ENCODE measurements around the gene ARHGEF19.

ARHGEF19 gene

GRCh38 chr1:16187748-16188401, 24.6 kb downstream of the ARHGEF19 start:
- no peaks in the 10 kb centered on the region for H3K36me3 Mint-ChIP-seq (ENCODE audit: low read depth)
- H3K27ac Mint-ChIP-seq: peak overlapping the region in 1 of 3 experiments; percentile 68
- peaks cover 4% of the 10 kb centered on the region for H3K27me3 Mint-ChIP-seq (ENCODE audit: low read depth)
- H3K4me3 Mint-ChIP-seq: no peak overlapping the region
- H3K9me3 Mint-ChIP-seq: no peaks in the 10 kb centered on the region
- TF ChIP-seq CTCF (IDR thresholded peaks at IDR 0.05; ENCODE audit: unreplicated experiment in 3 of 3): peak; percentile 92 to 95 (median 93)
- peaks cover 16% of the 10 kb centered on the region for H3K4me1 Mint-ChIP-seq

- no peak for TF ChIP-seq CTCF (IDR thresholded peaks at IDR 0.05; ENCODE audit: unreplicated experiment in 3 of 3)
- H3K27ac Mint-ChIP-seq: no peak overlapping the region
- H3K4me1 Mint-ChIP-seq: peaks cover 21% of the 10 kb centered on the region
- H3K4me3 Mint-ChIP-seq: no peak overlapping the region
- no peaks in the 10 kb centered on the region for H3K36me3 Mint-ChIP-seq (ENCODE audit: low read depth)
- H3K27me3 Mint-ChIP-seq (ENCODE audit: low read depth): peaks cover 4% of the 10 kb centered on the region
- no peaks in the 10 kb centered on the region for H3K9me3 Mint-ChIP-seq
These were observed 25.7 kb downstream of the ARHGEF19 start for GRCh38 chr1:16186655-16187235.

- H3K27me3 Mint-ChIP-seq (ENCODE audit: low read depth): peaks cover 4% of the 10 kb centered on the region
- no peaks in the 10 kb centered on the region for H3K36me3 Mint-ChIP-seq (ENCODE audit: low read depth)
- peak overlapping the region in 1 of 3 experiments; percentile 55 for H3K27ac Mint-ChIP-seq
- no peak for TF ChIP-seq CTCF (IDR thresholded peaks at IDR 0.05; ENCODE audit: unreplicated experiment in 3 of 3)
- H3K4me1 Mint-ChIP-seq: peaks cover 24% of the 10 kb centered on the region
- no peaks in the 10 kb centered on the region for H3K9me3 Mint-ChIP-seq
- H3K4me3 Mint-ChIP-seq: no peak overlapping the region
These were observed 27.7 kb downstream of the ARHGEF19 start for GRCh38 chr1:16184557-16185303.

- H3K27ac Mint-ChIP-seq: peak overlapping the region in 2 of 3 experiments; percentile 37 to 84
- H3K4me1 Mint-ChIP-seq: peaks cover 23% of the 10 kb centered on the region
- no peak overlapping the region for H3K4me3 Mint-ChIP-seq
- no peaks in the 10 kb centered on the region for H3K9me3 Mint-ChIP-seq
- H3K36me3 Mint-ChIP-seq (ENCODE audit: low read depth): no peaks in the 10 kb centered on the region
- no peak for TF ChIP-seq CTCF (IDR thresholded peaks at IDR 0.05; ENCODE audit: unreplicated experiment in 3 of 3)
- peaks cover 3% of the 10 kb centered on the region for H3K27me3 Mint-ChIP-seq (ENCODE audit: low read depth)
These were observed 28.5 kb downstream of the ARHGEF19 start for GRCh38 chr1:16183765-16184556.

GRCh38 chr1:16183179-16183578, 29.3 kb downstream of the ARHGEF19 start:
- no peak for TF ChIP-seq CTCF (IDR thresholded peaks at IDR 0.05; ENCODE audit: unreplicated experiment in 3 of 3)
- H3K36me3 Mint-ChIP-seq (ENCODE audit: low read depth): no peaks in the 10 kb centered on the region

More at GRCh38 chr1:16183179-16183578, 29.3 kb downstream of the ARHGEF19 start:
- H3K4me3 Mint-ChIP-seq: no peak overlapping the region
- H3K9me3 Mint-ChIP-seq: no peaks in the 10 kb centered on the region
- H3K27ac Mint-ChIP-seq: peak overlapping the region in 2 of 3 experiments; percentile 26 to 84
- H3K4me1 Mint-ChIP-seq: peaks cover 27% of the 10 kb centered on the region
- peaks cover 5% of the 10 kb centered on the region for H3K27me3 Mint-ChIP-seq (ENCODE audit: low read depth)
